ENCODE data around the gene NANOG. TPM values are rescaled to one million over a fixed set of nuclear protein-coding genes. Genes with fewer than 3 reads are reported as not detected.
"Not testable (repeated sequence)": the region's sequence is repeated elsewhere in the genome, so short reads cannot be mapped to it uniquely, and the experiment has no call there.

NANOG gene
- total RNA-seq, 2 donors from 2014 or later = not detected

DNA sequence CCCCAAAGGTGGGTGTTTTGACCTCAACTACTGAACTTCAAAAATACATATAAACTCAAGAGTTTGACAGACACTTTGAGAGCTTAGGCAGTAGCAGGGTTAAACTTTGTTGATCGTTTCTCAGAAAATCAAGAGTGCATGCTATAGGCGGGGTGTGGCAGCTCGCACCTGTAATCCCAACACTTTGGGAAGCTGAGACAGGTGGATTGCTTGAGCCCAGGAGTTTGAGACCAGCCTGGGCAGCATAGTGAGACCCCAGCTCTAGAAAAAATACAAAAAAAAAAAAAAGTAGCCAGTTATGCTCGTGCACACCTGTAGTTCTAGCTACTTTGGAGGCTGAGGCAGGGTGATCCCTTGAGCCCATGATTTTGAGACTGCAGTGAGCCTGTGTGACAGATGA is 12.3 kb downstream of the NANOG start:
- H3K4me3 ChIP-seq = no peak overlapping the region
- H3K9me3 ChIP-seq = no peaks in the 10 kb centered on the region
- H3K36me3 ChIP-seq = no peaks in the 10 kb centered on the region
- H3K27me3 ChIP-seq = no peaks in the 10 kb centered on the region
- TF ChIP-seq, protein P1, sequence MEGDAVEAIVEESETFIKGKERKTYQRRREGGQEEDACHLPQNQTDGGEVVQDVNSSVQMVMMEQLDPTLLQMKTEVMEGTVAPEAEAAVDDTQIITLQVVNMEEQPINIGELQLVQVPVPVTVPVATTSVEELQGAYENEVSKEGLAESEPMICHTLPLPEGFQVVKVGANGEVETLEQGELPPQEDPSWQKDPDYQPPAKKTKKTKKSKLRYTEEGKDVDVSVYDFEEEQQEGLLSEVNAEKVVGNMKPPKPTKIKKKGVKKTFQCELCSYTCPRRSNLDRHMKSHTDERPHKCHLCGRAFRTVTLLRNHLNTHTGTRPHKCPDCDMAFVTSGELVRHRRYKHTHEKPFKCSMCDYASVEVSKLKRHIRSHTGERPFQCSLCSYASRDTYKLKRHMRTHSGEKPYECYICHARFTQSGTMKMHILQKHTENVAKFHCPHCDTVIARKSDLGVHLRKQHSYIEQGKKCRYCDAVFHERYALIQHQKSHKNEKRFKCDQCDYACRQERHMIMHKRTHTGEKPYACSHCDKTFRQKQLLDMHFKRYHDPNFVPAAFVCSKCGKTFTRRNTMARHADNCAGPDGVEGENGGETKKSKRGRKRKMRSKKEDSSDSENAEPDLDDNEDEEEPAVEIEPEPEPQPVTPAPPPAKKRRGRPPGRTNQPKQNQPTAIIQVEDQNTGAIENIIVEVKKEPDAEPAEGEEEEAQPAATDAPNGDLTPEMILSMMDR (IDR thresholded peaks at IDR 0.05) = no peak
- no peak for DNase-seq (ENCODE audit: low spot score)
- no peak overlapping the region for H3K27ac ChIP-seq
- H3K4me1 ChIP-seq = no peaks in the 10 kb centered on the region

- H3K36me3 ChIP-seq; H3K4me1 ChIP-seq; H3K9me3 ChIP-seq; H3K27ac ChIP-seq; H3K27me3 ChIP-seq; H3K4me3 ChIP-seq; DNase-seq (ENCODE audit: low spot score): not testable (repeated sequence)
Observed at GRCh38 chr12:7806319-7806718, 17.1 kb downstream of the NANOG start.

DNA sequence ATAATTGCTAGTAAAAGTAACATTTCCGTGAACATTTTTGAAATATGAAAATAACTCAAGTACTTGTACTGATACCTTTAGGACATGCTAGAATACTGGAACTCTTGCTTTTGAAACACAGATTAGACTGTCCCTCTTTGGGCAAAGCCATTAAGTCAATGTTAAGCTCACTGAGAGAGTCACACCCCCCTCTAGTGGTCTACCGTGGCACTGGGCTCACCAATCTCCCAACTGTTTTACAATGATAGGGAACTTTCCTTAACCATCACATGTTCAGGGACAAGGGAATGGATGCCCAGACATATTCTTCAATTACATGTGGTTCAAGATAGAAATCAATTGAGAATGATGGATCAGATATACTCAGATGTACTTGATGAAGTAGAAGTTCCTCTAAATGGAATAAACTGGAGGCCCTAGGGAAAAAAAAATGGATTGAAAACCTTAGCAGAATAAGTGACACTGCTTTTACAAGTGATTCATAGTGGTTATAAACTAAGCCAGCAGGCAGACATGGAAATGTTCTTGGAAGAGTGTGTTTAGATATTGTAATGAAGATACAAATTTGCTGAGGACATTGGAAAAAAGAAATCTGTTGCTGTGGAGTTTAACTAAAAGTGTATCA is 17.8 kb downstream of the NANOG start:
- Histone ChIP-seq H3K4me3 (no peak overlapping the region), H3K27ac (no peak overlapping the region), H3K36me3 (no peaks in the 10 kb centered on the region), H3K9me3 (no peaks in the 10 kb centered on the region), H3K27me3 (no peaks in the 10 kb centered on the region), H3K4me1 (no peaks in the 10 kb centered on the region)
- peak; percentile 68 for DNase-seq (ENCODE audit: low spot score)
- TF ChIP-seq, protein P1 (IDR thresholded peaks at IDR 0.05) = peak; percentile 58 to 83

- H3K4me3 ChIP-seq; H3K27me3 ChIP-seq; H3K27ac ChIP-seq; DNase-seq (ENCODE audit: low spot score); H3K4me1 ChIP-seq; H3K9me3 ChIP-seq; H3K36me3 ChIP-seq: not testable (repeated sequence)
Observed at GRCh38 chr12:7825754-7826153, 36.6 kb downstream of the NANOG start.

- not testable (repeated sequence) for H3K27me3 ChIP-seq
Observed at GRCh38 chr12:7829737-7830136, 40.5 kb downstream of the NANOG start.

GRCh38 chr12:7832059-7832696 is 43.0 kb downstream of the NANOG start:
- TF ChIP-seq, protein P1 (IDR thresholded peaks at IDR 0.05) = peak in 1 of 2 donors; percentile 54
- no peak overlapping the region for H3K4me3 ChIP-seq
- no peaks in the 10 kb centered on the region for H3K27me3 ChIP-seq
- H3K9me3 ChIP-seq = no peaks in the 10 kb centered on the region
- DNase-seq (ENCODE audit: low spot score) = no peak
- H3K27ac ChIP-seq = no peak overlapping the region
- H3K36me3 ChIP-seq = no peaks in the 10 kb centered on the region
- H3K4me1 ChIP-seq = no peaks in the 10 kb centered on the region

More at GRCh38 chr12:7829737-7830136, 40.5 kb downstream of the NANOG start:
- not testable (repeated sequence) for DNase-seq (ENCODE audit: low spot score); H3K4me3 ChIP-seq; H3K27ac ChIP-seq; H3K36me3 ChIP-seq; H3K9me3 ChIP-seq; H3K4me1 ChIP-seq

- not testable (repeated sequence) for H3K27me3 ChIP-seq; H3K9me3 ChIP-seq; H3K4me3 ChIP-seq; H3K27ac ChIP-seq; H3K4me1 ChIP-seq; DNase-seq (ENCODE audit: low spot score); H3K36me3 ChIP-seq
Observed at GRCh38 chr12:7833201-7833600, 44.0 kb downstream of the NANOG start.

DNA sequence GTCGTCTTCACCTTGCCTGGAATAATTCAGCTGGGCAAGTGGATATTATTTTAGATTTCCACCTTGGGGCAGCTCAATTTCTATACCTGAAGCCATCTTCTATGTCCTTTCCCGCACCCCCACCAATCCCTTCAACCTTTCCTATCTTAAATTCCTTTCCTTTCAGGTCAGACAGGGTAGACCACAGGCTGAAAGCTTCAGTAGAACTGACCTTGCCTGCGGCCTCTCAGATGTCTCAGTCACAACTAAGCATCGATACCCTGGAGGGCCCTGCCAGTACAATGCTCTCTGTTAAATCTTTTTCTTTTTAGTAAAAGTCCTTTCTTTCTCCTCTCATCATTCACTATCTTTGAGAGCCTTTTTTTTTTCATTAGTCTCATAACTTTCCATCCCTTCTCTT is 44.6 kb downstream of the NANOG start:
- no peaks in the 10 kb centered on the region for H3K36me3 ChIP-seq
- no peaks in the 10 kb centered on the region for H3K9me3 ChIP-seq
- no peak overlapping the region for H3K27ac ChIP-seq
- no peaks in the 10 kb centered on the region for H3K4me1 ChIP-seq
- no peak for DNase-seq (ENCODE audit: low spot score)
- H3K4me3 ChIP-seq = no peak overlapping the region
- no peaks in the 10 kb centered on the region for H3K27me3 ChIP-seq
- TF ChIP-seq, protein P1 (IDR thresholded peaks at IDR 0.05) = no peak

Data from right atrium auricular region (tissue), 2 donors.